ENCODE results near the gene EXD3.
A peak's percentile ranks its signal among the peaks of the same experiment; 100 is the strongest.

The EXD3 gene

DNA sequence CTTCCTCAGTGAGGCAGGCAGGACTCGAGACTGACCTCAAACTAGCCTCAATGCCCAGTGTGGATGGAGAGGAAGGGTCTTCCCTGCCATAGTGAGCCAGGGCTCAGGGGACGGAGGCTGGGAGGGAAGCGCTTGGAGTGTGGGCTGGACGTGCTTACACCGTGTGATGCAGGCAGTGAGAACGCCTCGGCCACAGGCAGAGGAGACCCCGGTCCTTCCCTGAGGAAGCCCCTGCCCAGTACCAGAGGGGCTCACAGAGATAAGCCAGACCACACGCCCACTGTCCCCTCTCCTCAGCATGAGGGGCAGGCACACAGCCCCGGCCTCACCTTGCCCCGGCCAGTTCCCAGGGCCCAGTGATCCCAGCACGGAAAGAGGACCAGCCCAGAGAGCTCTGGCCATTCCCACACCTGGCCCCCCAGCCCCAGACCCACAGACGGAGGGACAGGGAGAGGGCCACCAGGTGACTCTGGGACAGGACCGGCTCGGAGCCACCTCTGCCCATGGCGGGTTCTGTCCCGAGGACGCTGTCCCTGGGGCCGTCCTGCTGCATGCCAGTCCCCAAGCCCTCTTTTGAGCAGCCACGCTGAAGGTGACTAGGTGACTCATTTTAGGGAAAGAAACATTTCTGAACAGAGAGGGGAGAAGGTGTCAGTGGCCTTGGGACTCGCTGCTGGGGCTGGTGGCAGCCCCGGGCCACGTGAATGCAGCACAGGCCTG is 42.2 kb upstream of the EXD3 start:
- H3K4me3 ChIP-seq (ENCODE audit: low read length) = no peak overlapping the region
- TF ChIP-seq, protein P1, sequence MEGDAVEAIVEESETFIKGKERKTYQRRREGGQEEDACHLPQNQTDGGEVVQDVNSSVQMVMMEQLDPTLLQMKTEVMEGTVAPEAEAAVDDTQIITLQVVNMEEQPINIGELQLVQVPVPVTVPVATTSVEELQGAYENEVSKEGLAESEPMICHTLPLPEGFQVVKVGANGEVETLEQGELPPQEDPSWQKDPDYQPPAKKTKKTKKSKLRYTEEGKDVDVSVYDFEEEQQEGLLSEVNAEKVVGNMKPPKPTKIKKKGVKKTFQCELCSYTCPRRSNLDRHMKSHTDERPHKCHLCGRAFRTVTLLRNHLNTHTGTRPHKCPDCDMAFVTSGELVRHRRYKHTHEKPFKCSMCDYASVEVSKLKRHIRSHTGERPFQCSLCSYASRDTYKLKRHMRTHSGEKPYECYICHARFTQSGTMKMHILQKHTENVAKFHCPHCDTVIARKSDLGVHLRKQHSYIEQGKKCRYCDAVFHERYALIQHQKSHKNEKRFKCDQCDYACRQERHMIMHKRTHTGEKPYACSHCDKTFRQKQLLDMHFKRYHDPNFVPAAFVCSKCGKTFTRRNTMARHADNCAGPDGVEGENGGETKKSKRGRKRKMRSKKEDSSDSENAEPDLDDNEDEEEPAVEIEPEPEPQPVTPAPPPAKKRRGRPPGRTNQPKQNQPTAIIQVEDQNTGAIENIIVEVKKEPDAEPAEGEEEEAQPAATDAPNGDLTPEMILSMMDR (conservative IDR thresholded peaks at IDR 0.05; ENCODE audit: low read length) = no peak
- DNase-seq (ENCODE audit: low read depth) = no peak

GRCh38 chr9:137464291-137464999 is 41.5 kb upstream of the EXD3 start:
- DNase-seq (ENCODE audit: low read depth) = no peak
- H3K4me3 ChIP-seq (ENCODE audit: low read length) = no peak overlapping the region
- TF ChIP-seq, protein P1 (conservative IDR thresholded peaks at IDR 0.05; ENCODE audit: low read length) = no peak

GRCh38 chr9:137463931-137464290 is 40.9 kb upstream of the EXD3 start:
- no peak for DNase-seq (ENCODE audit: low read depth)
- no peak overlapping the region for H3K4me3 ChIP-seq (ENCODE audit: low read length)
- TF ChIP-seq, protein P1 (conservative IDR thresholded peaks at IDR 0.05; ENCODE audit: low read length) = no peak

DNA sequence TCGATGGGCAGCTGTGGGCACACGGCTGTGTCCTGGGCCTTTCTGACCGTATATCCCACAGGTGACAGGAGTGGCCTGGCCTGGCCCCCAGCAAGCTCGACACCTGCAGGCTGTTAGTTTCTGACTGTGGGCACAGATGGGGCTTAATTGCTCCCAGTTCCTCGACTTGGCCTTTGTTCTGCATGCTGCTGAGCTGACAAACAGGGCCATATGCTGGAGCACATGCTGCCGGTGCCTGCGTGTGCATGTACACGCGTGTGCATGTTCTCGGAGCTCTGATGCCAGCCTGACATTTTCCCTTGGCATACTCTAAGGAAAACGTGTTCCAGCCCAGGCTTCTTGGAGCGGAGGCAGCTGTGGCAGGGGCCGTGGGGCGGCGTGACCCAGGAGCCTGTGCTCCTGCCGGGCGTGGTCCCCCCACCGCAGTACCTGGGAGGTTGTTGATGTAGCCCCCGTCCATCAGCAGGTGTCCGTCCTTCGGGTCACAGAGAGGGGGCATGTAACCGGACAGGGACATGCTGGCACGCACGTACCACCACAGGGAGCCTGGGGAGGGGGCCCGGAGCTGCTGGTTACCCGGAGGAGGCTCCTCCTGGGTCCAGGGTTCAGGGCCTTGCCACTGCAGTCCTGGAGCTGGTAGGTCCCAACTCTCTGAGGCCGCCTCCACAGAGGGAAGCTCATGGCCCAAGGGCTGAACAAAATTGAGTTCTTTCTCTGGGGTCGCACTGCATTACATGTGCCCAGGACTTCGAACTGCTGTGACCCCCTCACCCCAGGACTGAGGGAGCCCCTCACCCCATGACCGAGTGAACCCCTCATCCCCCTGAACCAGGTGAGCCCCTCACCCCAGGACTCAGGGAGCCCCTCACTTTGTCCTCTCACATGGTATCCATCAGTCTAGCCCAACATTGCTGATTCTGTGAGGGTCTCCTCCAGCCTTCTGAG is 40.3 kb upstream of the EXD3 start:
- TF ChIP-seq, protein P1 (conservative IDR thresholded peaks at IDR 0.05; ENCODE audit: low read length) = no peak
- no peak overlapping the region for H3K4me3 ChIP-seq (ENCODE audit: low read length)
- DNase-seq (ENCODE audit: low read depth) = no peak

- TF ChIP-seq, protein P1 (conservative IDR thresholded peaks at IDR 0.05; ENCODE audit: low read length) = no peak
Observed at GRCh38 chr9:137462396-137462985, 39.5 kb upstream of the EXD3 start.

GRCh38 chr9:137461663-137462395 is 38.9 kb upstream of the EXD3 start:
- peak; percentile 22 for DNase-seq (ENCODE audit: low read depth)
- TF ChIP-seq, protein P1 (conservative IDR thresholded peaks at IDR 0.05; ENCODE audit: low read length) = no peak
- no peak overlapping the region for H3K4me3 ChIP-seq (ENCODE audit: low read length)

More at GRCh38 chr9:137462396-137462985, 39.5 kb upstream of the EXD3 start:
- H3K4me3 ChIP-seq (ENCODE audit: low read length) = no peak overlapping the region
- DNase-seq (ENCODE audit: low read depth) = no peak

Measured in AG10803 (cell line).